Gastroesophageal sphincter (tissue), 4 donors: ENCODE results near the gene BTBD16. TPM values are rescaled to one million over a fixed set of nuclear protein-coding genes. Genes with fewer than 3 reads are reported as not detected.

Source experiments
- ATAC-seq: fragments of 150-250 bp; one replicate; pipeline ENCODE4 v1.9.1; 2016; ENCODE audit warnings: mild to moderate bottlenecking, moderate library complexity
- H3K27ac ChIP-seq, 4 donors: fragments of 200-600 bp; sonication (generic) in 3 of 4; 1 replicate in 3 of 4; 2 replicates in 1 of 4; pipeline ENCODE4 v1.5.1; 2016 to 2019
- H3K27me3 ChIP-seq: fragments of 200-600 bp; sonication (generic); one replicate; pipeline ENCODE4 v1.5.1; 2019
- H3K36me3 ChIP-seq, 2 donors: fragments of 200-600 bp; sonication (generic); one replicate each; pipeline ENCODE4 v1.5.1; 2019; ENCODE audit warnings: control low read depth in 1 of 2
- H3K4me1 ChIP-seq, 3 donors: fragments of 200-600 bp; sonication (generic); 1 replicate in 2 of 3; 2 replicates in 1 of 3; pipeline ENCODE4 v1.5.1; 2016 to 2019; ENCODE audit warnings: control low read depth in 2 of 3
- H3K4me3 ChIP-seq, 2 donors: fragments of 200-600 bp; sonication (generic); one replicate each; pipeline ENCODE4 v1.5.1; 2019; ENCODE audit warnings: mild to moderate bottlenecking in 1 of 2, moderate library complexity in 1 of 2
- H3K9me3 ChIP-seq, 3 donors: fragments of 200-600 bp; sonication (generic); one replicate each; pipeline ENCODE4 v1.5.1; 2017 to 2019; ENCODE audit warnings: control low read depth in 2 of 3
- EP300 ChIP-seq: sonication (generic); formaldehyde crosslinking; IDR thresholded peaks from one replicate; pipeline ENCODE4 v1.6.1; 2017; ENCODE audit warnings: antibody characterized with exemption, mild to moderate bottlenecking
- POLR2A ChIP-seq, 2 donors: fragments of 450-650 bp; IDR thresholded peaks; one replicate each; pipeline ENCODE4 v1.6.1; 2017; ENCODE audit warnings: antibody characterized with exemption in 2 of 2, mild to moderate bottlenecking in 2 of 2, moderate library complexity in 1 of 2
- POLR2AphosphoS5 ChIP-seq: sonication (generic); formaldehyde crosslinking; IDR thresholded peaks from one replicate; pipeline ENCODE4 v1.6.1; 2017; ENCODE audit warnings: antibody characterized with exemption
- WGBS, 2 donors: methylation state at CpG; one replicate each; pipeline ENCODE4 v1.1.5; 2018; ENCODE audit warnings: low coverage in 1 of 2; 5-methylcytosine and 5-hydroxymethylcytosine counted together
- total RNA-seq, 4 donors: library from RNA; depleted of rRNA; stranded (reverse); fragments of >200 nt; gene quantifications; one replicate each; pipeline ENCODE4 v1.1.0, GENCODE V29; 2016
- TF ChIP-seq, protein P1 (sequence below), 4 experiments: fragments of 200-600 bp in 2 of 4; fragments of 450-650 bp in 2 of 4; sonication (generic) in 1 of 4; IDR thresholded peaks; one replicate each; pipeline ENCODE4 v1.5.1; 2017 to 2019; ENCODE audit warnings: antibody characterized with exemption in 4 of 4, mild to moderate bottlenecking in 2 of 4, moderate library complexity in 2 of 4

Gene BTBD16
- total RNA-seq, 4 donors from 2014 or later = not detected

DNA sequence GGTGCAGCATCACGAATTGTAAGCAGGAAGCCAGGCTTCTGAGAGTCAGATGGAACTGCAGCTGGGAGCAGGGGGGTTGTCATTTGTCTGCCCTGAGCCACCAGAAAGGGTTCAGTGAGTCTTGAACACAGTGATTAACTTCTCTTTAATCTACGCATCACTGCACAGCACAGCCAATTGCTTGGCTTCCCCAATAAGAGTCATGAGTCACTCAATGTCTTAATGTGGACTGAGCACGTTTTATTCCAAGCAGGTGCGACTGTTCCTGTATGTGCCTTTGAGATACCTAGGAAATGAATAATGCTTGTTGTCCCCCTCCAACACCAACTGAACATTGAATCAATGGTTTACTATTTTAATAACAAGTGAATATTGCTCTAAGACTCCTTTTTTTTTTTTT, 77.4 kb downstream of the BTBD16 start:
- Histone ChIP-seq H3K27me3 (no peaks in the 10 kb centered on the region), H3K9me3 (no peaks in the 10 kb centered on the region), H3K27ac (no peak overlapping the region), H3K4me1 (peaks cover 0 to 7% (median 0%) of the 10 kb centered on the region in 3 donors), H3K36me3 (no peaks in the 10 kb centered on the region), H3K4me3 (no peak overlapping the region)
- WGBS, 2 donors = 74 to 81% methylated on average over 3 to 4 of the region's 4 CpGs
- no peak for TF ChIP-seq POLR2AphosphoS5
- no peak for TF ChIP-seq EP300
- TF ChIP-seq, protein P1, sequence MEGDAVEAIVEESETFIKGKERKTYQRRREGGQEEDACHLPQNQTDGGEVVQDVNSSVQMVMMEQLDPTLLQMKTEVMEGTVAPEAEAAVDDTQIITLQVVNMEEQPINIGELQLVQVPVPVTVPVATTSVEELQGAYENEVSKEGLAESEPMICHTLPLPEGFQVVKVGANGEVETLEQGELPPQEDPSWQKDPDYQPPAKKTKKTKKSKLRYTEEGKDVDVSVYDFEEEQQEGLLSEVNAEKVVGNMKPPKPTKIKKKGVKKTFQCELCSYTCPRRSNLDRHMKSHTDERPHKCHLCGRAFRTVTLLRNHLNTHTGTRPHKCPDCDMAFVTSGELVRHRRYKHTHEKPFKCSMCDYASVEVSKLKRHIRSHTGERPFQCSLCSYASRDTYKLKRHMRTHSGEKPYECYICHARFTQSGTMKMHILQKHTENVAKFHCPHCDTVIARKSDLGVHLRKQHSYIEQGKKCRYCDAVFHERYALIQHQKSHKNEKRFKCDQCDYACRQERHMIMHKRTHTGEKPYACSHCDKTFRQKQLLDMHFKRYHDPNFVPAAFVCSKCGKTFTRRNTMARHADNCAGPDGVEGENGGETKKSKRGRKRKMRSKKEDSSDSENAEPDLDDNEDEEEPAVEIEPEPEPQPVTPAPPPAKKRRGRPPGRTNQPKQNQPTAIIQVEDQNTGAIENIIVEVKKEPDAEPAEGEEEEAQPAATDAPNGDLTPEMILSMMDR (IDR thresholded peaks at IDR 0.05) = no peak
- TF ChIP-seq POLR2A (IDR thresholded peaks at IDR 0.05) = no peak
- no peak for ATAC-seq

DNA sequence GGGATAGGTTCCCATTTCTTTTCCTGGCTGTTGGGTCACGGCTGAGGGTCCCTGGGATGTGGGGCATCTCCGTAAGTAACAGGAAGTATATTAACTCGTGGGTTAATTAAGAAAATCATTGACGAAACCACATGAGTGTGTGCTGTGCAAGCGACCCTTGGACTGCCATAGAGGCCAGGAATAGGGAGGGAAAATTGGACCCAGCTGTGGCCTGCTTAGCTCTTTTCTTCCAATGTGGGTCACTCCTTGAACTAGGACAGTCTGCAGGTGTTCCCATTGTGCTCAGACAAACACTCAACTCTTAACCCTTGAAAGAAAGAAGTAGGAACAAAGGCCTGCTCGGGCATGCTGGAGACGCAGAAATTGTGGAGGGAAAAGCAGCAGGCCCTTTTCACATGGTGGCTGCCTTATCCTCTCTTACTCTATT, 77.9 kb downstream of the BTBD16 start:
- no peak overlapping the region for H3K4me3 ChIP-seq
- peaks cover 0 to 7% (median 0%) of the 10 kb centered on the region in 3 donors for H3K4me1 ChIP-seq
- TF ChIP-seq, protein P1 (IDR thresholded peaks at IDR 0.05) = no peak
- TF ChIP-seq EP300 (no peak), POLR2AphosphoS5 (no peak), POLR2A (IDR thresholded peaks at IDR 0.05) (no peak)
- no peaks in the 10 kb centered on the region for H3K9me3 ChIP-seq
- H3K27ac ChIP-seq = no peak overlapping the region
- ATAC-seq = no peak
- 80 to 100% methylated on average over 2 to 7 of the region's 7 CpGs for WGBS, 2 donors
- H3K27me3 ChIP-seq = no peaks in the 10 kb centered on the region
- H3K36me3 ChIP-seq = no peaks in the 10 kb centered on the region

DNA sequence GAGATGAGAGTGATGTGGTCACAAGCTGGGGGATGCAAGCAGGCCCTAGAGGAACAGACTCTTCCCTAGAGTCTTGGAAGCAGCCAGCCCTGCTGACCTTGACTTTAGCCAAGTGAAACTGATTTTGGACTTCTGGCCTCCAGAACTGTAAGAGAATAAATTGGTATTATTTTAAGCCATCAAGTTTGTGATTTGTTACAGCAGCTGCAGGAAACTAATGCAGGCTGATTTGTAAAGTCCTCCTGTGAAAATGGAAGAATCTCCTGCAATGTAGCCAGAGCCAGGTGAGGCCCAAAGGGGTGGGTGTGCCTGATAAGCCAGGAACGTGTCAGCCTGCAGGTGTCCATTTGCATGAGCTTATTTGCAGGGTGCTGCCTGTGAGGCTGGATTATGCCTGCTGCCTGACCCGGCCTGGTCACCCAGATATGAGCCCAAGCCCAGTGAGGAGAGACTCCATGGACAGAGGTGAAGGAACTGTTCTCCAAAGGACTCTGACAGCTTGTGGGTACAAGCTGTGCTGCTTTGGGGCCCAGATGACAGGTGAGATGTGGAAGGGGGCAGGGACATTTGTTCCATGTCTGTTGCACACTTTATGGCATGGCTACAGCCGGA, 78.8 kb downstream of the BTBD16 start:
- H3K4me3 ChIP-seq = no peak overlapping the region
- H3K27me3 ChIP-seq = no peaks in the 10 kb centered on the region
- ATAC-seq = no peak
- H3K27ac ChIP-seq = no peak overlapping the region
- no CpG with 5 or more reads among the region's 3 CpGs for WGBS, 2 donors
- peaks cover 0 to under 1% (median 0%) of the 10 kb centered on the region in 3 donors for H3K4me1 ChIP-seq
- TF ChIP-seq, protein P1 (IDR thresholded peaks at IDR 0.05) = no peak
- TF ChIP-seq EP300 (no peak), POLR2AphosphoS5 (no peak)
- no peaks in the 10 kb centered on the region for H3K36me3 ChIP-seq
- no peaks in the 10 kb centered on the region for H3K9me3 ChIP-seq

DNA sequence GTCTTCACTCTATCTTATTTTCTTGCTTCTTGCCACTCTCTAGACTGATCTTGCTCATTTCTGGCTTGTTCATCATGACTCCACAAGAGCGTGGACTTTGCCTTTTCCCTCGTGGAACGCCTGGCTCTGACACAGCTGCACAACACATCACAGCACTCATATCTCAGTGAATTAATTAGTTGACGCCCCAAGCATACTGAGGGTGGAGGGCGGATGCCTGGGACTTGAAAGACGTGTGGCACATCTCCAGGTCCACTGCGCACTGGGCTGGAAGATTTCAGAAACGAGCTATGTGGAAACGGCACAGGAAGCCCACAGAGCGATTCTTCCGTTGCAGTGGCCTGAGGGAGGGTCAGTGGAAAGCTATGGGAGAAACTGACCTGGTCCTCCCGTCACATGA, 79.8 kb downstream of the BTBD16 start:
- Histone ChIP-seq H3K27ac (no peak overlapping the region), H3K4me3 (no peak overlapping the region), H3K9me3 (no peaks in the 10 kb centered on the region), H3K4me1 (no peaks in the 10 kb centered on the region), H3K27me3 (no peaks in the 10 kb centered on the region), H3K36me3 (no peaks in the 10 kb centered on the region)
- ATAC-seq = no peak
- TF ChIP-seq, protein P1 (IDR thresholded peaks at IDR 0.05) = no peak
- TF ChIP-seq POLR2AphosphoS5 = no peak
- TF ChIP-seq EP300 = no peak
- no peak for TF ChIP-seq POLR2A (IDR thresholded peaks at IDR 0.05)
- 83 to 91% methylated on average over 1 to 6 of the region's 12 CpGs for WGBS, 2 donors

- Histone ChIP-seq H3K36me3 (no peaks in the 10 kb centered on the region), H3K9me3 (no peaks in the 10 kb centered on the region), H3K27me3 (no peaks in the 10 kb centered on the region), H3K4me3 (no peak overlapping the region), H3K27ac (no peak overlapping the region), H3K4me1 (no peaks in the 10 kb centered on the region)
- 46 to 83% methylated on average over 1 to 3 of the region's 8 CpGs for WGBS, 2 donors
- no peak for ATAC-seq
- TF ChIP-seq POLR2A (IDR thresholded peaks at IDR 0.05) (no peak), POLR2AphosphoS5 (no peak), EP300 (no peak)
- TF ChIP-seq, protein P1 (IDR thresholded peaks at IDR 0.05) = no peak
Measured at GRCh38 chr10:122352817-122353525, 81.9 kb downstream of the BTBD16 start.
